IPS-18a (cell line): ENCODE results near the gene PTGDR2.

Source experiments
- H3K27ac ChIP-seq: one replicate; pipeline ENCODE4 v1.5.1; 2013; ENCODE audit warnings: low read length
- H3K27me3 ChIP-seq: one replicate; pipeline ENCODE4 v1.6.1; 2013; ENCODE audit warnings: mild to moderate bottlenecking, low read length; ENCODE audit not compliant: control insufficient read depth, insufficient read depth
- H3K36me3 ChIP-seq: one replicate; pipeline ENCODE4 v1.6.1; 2013; ENCODE audit warnings: low read depth, low read length; ENCODE audit not compliant: control insufficient read depth
- H3K4me1 ChIP-seq: one replicate; pipeline ENCODE4 v1.6.1; 2013; ENCODE audit warnings: low read depth, low read length; ENCODE audit not compliant: control insufficient read depth
- H3K4me3 ChIP-seq: one replicate; pipeline ENCODE4 v1.5.1; 2013; ENCODE audit warnings: low read length
- H3K9ac ChIP-seq: one replicate; pipeline ENCODE4 v1.6.1; 2013; ENCODE audit warnings: mild to moderate bottlenecking, low read length, moderate library complexity
- H3K9me3 ChIP-seq: one replicate; pipeline ENCODE4 v1.6.1; 2013; ENCODE audit warnings: low read depth, low read length; ENCODE audit not compliant: control insufficient read depth

PTGDR2 gene

GRCh38 chr11:60855726-60856633, at the start of gene PTGDR2:
Gene PTGDR2 (minus strand): TSS chr11:60855950. CDS start chr11:60853722, 2,228 bp downstream.
- Histone ChIP-seq H3K4me1 (no peaks in the 10 kb centered on the region), H3K9ac (no peak within 1 kb of the TSS), H3K27ac (no peak within 1 kb of the TSS), H3K36me3 (peaks cover 3% of the 10 kb centered on the region), H3K4me3 (no peak within 1 kb of the TSS), H3K9me3 (no peaks in the 10 kb centered on the region), H3K27me3 (peaks cover 6% of the 10 kb centered on the region)

- Histone ChIP-seq H3K4me1 (no peaks in the 10 kb centered on the region), H3K27me3 (peaks cover 2% of the 10 kb centered on the region), H3K27ac (no peak overlapping the region), H3K4me3 (peak overlapping the region; percentile 96), H3K9me3 (no peaks in the 10 kb centered on the region), H3K9ac (peak overlapping the region; percentile 95), H3K36me3 (peaks cover 33% of the 10 kb centered on the region)
Observed at GRCh38 chr11:60905047-60905446, 49.3 kb upstream of the PTGDR2 start.

- no peaks in the 10 kb centered on the region for H3K27me3 ChIP-seq
- peaks cover 55% of the 10 kb centered on the region for H3K36me3 ChIP-seq
Observed at GRCh38 chr11:60902625-60903024, 46.9 kb upstream of the PTGDR2 start.

GRCh38 chr11:60900673-60901404, 45.1 kb upstream of the PTGDR2 start:
- Histone ChIP-seq H3K4me3 (no peak overlapping the region), H3K9me3 (no peaks in the 10 kb centered on the region), H3K36me3 (peaks cover 72% of the 10 kb centered on the region), H3K27ac (no peak overlapping the region), H3K27me3 (no peaks in the 10 kb centered on the region), H3K4me1 (no peaks in the 10 kb centered on the region), H3K9ac (no peak overlapping the region)

More at GRCh38 chr11:60902625-60903024, 46.9 kb upstream of the PTGDR2 start:
- Histone ChIP-seq H3K27ac (no peak overlapping the region), H3K4me1 (no peaks in the 10 kb centered on the region), H3K9me3 (no peaks in the 10 kb centered on the region), H3K4me3 (no peak overlapping the region), H3K9ac (no peak overlapping the region)

GRCh38 chr11:60899977-60900376, 44.2 kb upstream of the PTGDR2 start:
- Histone ChIP-seq H3K9me3 (no peaks in the 10 kb centered on the region), H3K27me3 (no peaks in the 10 kb centered on the region), H3K36me3 (peaks cover 81% of the 10 kb centered on the region), H3K4me3 (no peak overlapping the region), H3K27ac (no peak overlapping the region), H3K9ac (no peak overlapping the region), H3K4me1 (no peaks in the 10 kb centered on the region)

- peak overlapping the region; percentile 70 for H3K27ac ChIP-seq
- H3K9me3 ChIP-seq = no peaks in the 10 kb centered on the region
- no peak overlapping the region for H3K4me3 ChIP-seq
- H3K27me3 ChIP-seq = no peaks in the 10 kb centered on the region
- H3K4me1 ChIP-seq = no peaks in the 10 kb centered on the region
- H3K36me3 ChIP-seq = peaks cover 87% of the 10 kb centered on the region
- H3K9ac ChIP-seq = no peak overlapping the region
Observed at GRCh38 chr11:60899046-60899936, 43.5 kb upstream of the PTGDR2 start.

- no peaks in the 10 kb centered on the region for H3K4me1 ChIP-seq
- no peak overlapping the region for H3K27ac ChIP-seq
- no peak overlapping the region for H3K9ac ChIP-seq
- H3K9me3 ChIP-seq = no peaks in the 10 kb centered on the region
- no peaks in the 10 kb centered on the region for H3K27me3 ChIP-seq
- peaks cover 91% of the 10 kb centered on the region for H3K36me3 ChIP-seq
- H3K4me3 ChIP-seq = no peak overlapping the region
Observed at GRCh38 chr11:60897496-60897895, 41.7 kb upstream of the PTGDR2 start.

- Histone ChIP-seq H3K4me1 (no peaks in the 10 kb centered on the region), H3K9me3 (no peaks in the 10 kb centered on the region), H3K27me3 (no peaks in the 10 kb centered on the region), H3K4me3 (no peak overlapping the region), H3K27ac (no peak overlapping the region), H3K36me3 (peaks cover 88% of the 10 kb centered on the region), H3K9ac (no peak overlapping the region)
Observed at GRCh38 chr11:60895687-60896086, 39.9 kb upstream of the PTGDR2 start.

GRCh38 chr11:60891103-60891741, 35.5 kb upstream of the PTGDR2 start:
- H3K36me3 ChIP-seq = peaks cover 54% of the 10 kb centered on the region
- no peak overlapping the region for H3K4me3 ChIP-seq
- H3K27ac ChIP-seq = no peak overlapping the region
- H3K4me1 ChIP-seq = no peaks in the 10 kb centered on the region
- no peak overlapping the region for H3K9ac ChIP-seq
- H3K27me3 ChIP-seq = no peaks in the 10 kb centered on the region
- H3K9me3 ChIP-seq = no peaks in the 10 kb centered on the region

GRCh38 chr11:60890696-60891095, 34.9 kb upstream of the PTGDR2 start:
- H3K4me3 ChIP-seq = no peak overlapping the region
- H3K9ac ChIP-seq = no peak overlapping the region
- H3K27me3 ChIP-seq = no peaks in the 10 kb centered on the region
- H3K36me3 ChIP-seq = peaks cover 49% of the 10 kb centered on the region
- H3K9me3 ChIP-seq = no peaks in the 10 kb centered on the region
- H3K27ac ChIP-seq = no peak overlapping the region
- H3K4me1 ChIP-seq = no peaks in the 10 kb centered on the region
